ENCODE data around the gene HSPA6. TPM values are rescaled to one million over a fixed set of nuclear protein-coding genes. Genes with fewer than 3 reads are reported as not detected.

The HSPA6 gene
- total RNA-seq, 1 experiment from 2014 or later, result 0.28 TPM

- no peak for DNase-seq
- Histone ChIP-seq H4K20me1 (ENCODE audit: insufficient read depth) (no peaks in the 10 kb centered on the region), H3K9me3 (ENCODE audit: insufficient read depth, low read depth) (no peaks in the 10 kb centered on the region), H3K4me1 (replicated peaks; ENCODE audit: insufficient read depth) (no peaks in the 10 kb centered on the region), H3K4me3 (no peak overlapping the region), H3K27ac (no peak overlapping the region), H3K4me2 (no peak overlapping the region), H3K9me2 (ENCODE audit: insufficient read depth) (no peaks in the 10 kb centered on the region), H3F3A (ENCODE audit: insufficient read depth, low read depth) (no peaks in the 10 kb centered on the region), H2AFZ (no peak overlapping the region), H3K79me2 (ENCODE audit: low read depth) (no peaks in the 10 kb centered on the region), H3K36me3 (ENCODE audit: low read depth) (no peaks in the 10 kb centered on the region), H3K27me3 (ENCODE audit: insufficient read depth, low read depth) (peaks cover 24% of the 10 kb centered on the region)
- ChIA-PET POLR2A (ENCODE audit: unreplicated experiment) (no interaction called here), CTCF (interaction anchor here (0.5 kb wide), 1 partner anchor 45 kb away, joined by 14 read pairs; no protein-coding TSS in a partner anchor)
- no TSS peak for BruUV-seq (replicated peaks)
- intact Hi-C loops (cut with micrococcal nuclease; ENCODE audit: unreplicated experiment), result no loop called here
- TF ChIP-seq EZH2 (IDR thresholded peaks at IDR 0.05; ENCODE audit: low read depth) (no peak), CTCF (conservative IDR thresholded peaks at IDR 0.05) (peak; percentile 42; the same call in 1 of the 2 replicates)
Measured at GRCh38 chr1:161484613-161485012, 39.7 kb upstream of the HSPA6 start.

GRCh38 chr1:161486806-161487741, 37.3 kb upstream of the HSPA6 start:
- peak; percentile 87 for TF ChIP-seq CTCF (conservative IDR thresholded peaks at IDR 0.05)
- no peak for TF ChIP-seq EZH2 (IDR thresholded peaks at IDR 0.05; ENCODE audit: low read depth)
- Histone ChIP-seq H3K27ac (no peak overlapping the region), H3K4me1 (replicated peaks; ENCODE audit: insufficient read depth) (no peaks in the 10 kb centered on the region)

GRCh38 chr1:161491472-161491871, 32.9 kb upstream of the HSPA6 start:
- Histone ChIP-seq H3K27me3 (ENCODE audit: insufficient read depth, low read depth) (peaks cover 20% of the 10 kb centered on the region; the same call in 1 of the 2 replicates), H3K4me1 (replicated peaks; ENCODE audit: insufficient read depth) (no peaks in the 10 kb centered on the region), H3K4me2 (no peak overlapping the region), H3K4me3 (no peak overlapping the region), H4K20me1 (ENCODE audit: insufficient read depth) (no peaks in the 10 kb centered on the region), H3K79me2 (ENCODE audit: low read depth) (no peaks in the 10 kb centered on the region), H3K27ac (no peak overlapping the region), H3F3A (ENCODE audit: insufficient read depth, low read depth) (no peaks in the 10 kb centered on the region), H3K9me2 (ENCODE audit: insufficient read depth) (no peaks in the 10 kb centered on the region), H3K36me3 (ENCODE audit: low read depth) (no peaks in the 10 kb centered on the region), H2AFZ (no peak overlapping the region), H3K9me3 (ENCODE audit: insufficient read depth, low read depth) (no peaks in the 10 kb centered on the region)
- intact Hi-C loops (cut with micrococcal nuclease; ENCODE audit: unreplicated experiment), result no loop called here
- TF ChIP-seq EZH2 (IDR thresholded peaks at IDR 0.05; ENCODE audit: low read depth) (no peak), CTCF (conservative IDR thresholded peaks at IDR 0.05) (no peak)
- ChIA-PET CTCF (no interaction called here), POLR2A (ENCODE audit: unreplicated experiment) (no interaction called here)
- no peak for DNase-seq
- no TSS peak for BruUV-seq (replicated peaks)

More at GRCh38 chr1:161486806-161487741, 37.3 kb upstream of the HSPA6 start:
- ChIA-PET CTCF (interaction anchor here (0.8 kb wide), 1 partner anchor 251 kb away, joined by 6 read pairs; no protein-coding TSS in a partner anchor), POLR2A (ENCODE audit: unreplicated experiment) (no interaction called here)
- Histone ChIP-seq H4K20me1 (ENCODE audit: insufficient read depth) (no peaks in the 10 kb centered on the region), H3K27me3 (ENCODE audit: insufficient read depth, low read depth) (peaks cover 25% of the 10 kb centered on the region), H2AFZ (no peak overlapping the region), H3F3A (ENCODE audit: insufficient read depth, low read depth) (no peaks in the 10 kb centered on the region), H3K79me2 (ENCODE audit: low read depth) (no peaks in the 10 kb centered on the region), H3K4me3 (no peak overlapping the region), H3K4me2 (peak overlapping the region; percentile 9; the same call in 1 of the 2 replicates), H3K9me3 (ENCODE audit: insufficient read depth, low read depth) (no peaks in the 10 kb centered on the region), H3K36me3 (ENCODE audit: low read depth) (no peaks in the 10 kb centered on the region), H3K9me2 (ENCODE audit: insufficient read depth) (no peaks in the 10 kb centered on the region)
- intact Hi-C loops (cut with micrococcal nuclease; ENCODE audit: unreplicated experiment), result loop anchor here (1.0 kb wide), 1 partner anchor 251 kb away; no protein-coding TSS in a partner anchor
- BruUV-seq (replicated peaks), result no TSS peak
- peak; percentile 39 to 46 for DNase-seq

Data from PC-9 (cell line).